Right lobe of liver (tissue), 6 donors: ENCODE measurements around the gene EYA4. TPM values are rescaled to one million over a fixed set of nuclear protein-coding genes. Genes with fewer than 3 reads are reported as not detected.

Experiments
- ATAC-seq, 4 donors: fragments of 200-7000 bp; cut with Tn5 transposase; one replicate each; pipeline ENCODE4 v1.9.1; 2020; ENCODE audit warnings: mild to moderate bottlenecking in 4 of 4, moderate library complexity in 4 of 4
- DNase-seq, 3 donors: peaks; one replicate each; pipeline ENCODE4 v3.0.0-alpha.2; 2020
- H3K27ac ChIP-seq, 3 donors: fragments of 200-600 bp; one replicate each; pipeline ENCODE4 v1.8.0; 2022
- H3K27me3 ChIP-seq, 2 donors: fragments of 200-600 bp; one replicate each; pipeline ENCODE4 v1.8.0; 2022
- H3K36me3 ChIP-seq, 4 donors: fragments of 200-600 bp; sonication (generic) in 1 of 4; one replicate each; pipeline versions ENCODE4 v1.5.1 to v1.8.0; 2017 to 2022; ENCODE audit warnings: control low read depth in 1 of 4
- H3K4me1 ChIP-seq, 4 donors: fragments of 200-600 bp; sonication (generic) in 1 of 4; one replicate each; pipeline versions ENCODE4 v1.5.1 to v1.8.0; 2017 to 2022; ENCODE audit warnings: control low read depth in 1 of 4
- H3K4me3 ChIP-seq, 3 donors: fragments of 200-600 bp; one replicate each; pipeline ENCODE4 v1.8.0; 2022
- H3K9me3 ChIP-seq, 4 donors: fragments of 200-600 bp; sonication (generic) in 1 of 4; one replicate each; pipeline versions ENCODE4 v1.5.1 to v1.8.0; 2017 to 2022; ENCODE audit warnings: control low read depth in 1 of 4
- POLR2A ChIP-seq: fragments of 450-650 bp; IDR thresholded peaks from one replicate; pipeline ENCODE4 v1.6.1; 2017; ENCODE audit warnings: antibody characterized with exemption, mild to moderate bottlenecking
- WGBS: methylation state at CpG from one replicate; pipeline ENCODE4 v1.1.6; 2018; ENCODE audit warnings: low coverage, low lambda C conversion rate; ENCODE audit not compliant: insufficient coverage; ENCODE audit errors: missing lambda C conversion rate; 5-methylcytosine and 5-hydroxymethylcytosine counted together
- intact Hi-C, 2 donors: fragments of 100-400 bp; cut with DNase I; formaldehyde crosslinking; loops; one replicate each; pipeline versions ENCODE4 v1.11.2 to v1.14.1; 2022
- total RNA-seq, 6 experiments: library from RNA; depleted of rRNA in 2 of 6; stranded (reverse); fragments of >200 nt in 2 of 6; fragmentation: NEBNext Ultra II Directional in 3 of 6; extraction: Animal tissue kit (Norgen Biotek cat#: 25700) in 3 of 6; gene quantifications; one replicate each; pipeline versions ENCODE4 v1.1.0 to v1.2.4, GENCODE V29; 2016 to 2023
- TF ChIP-seq, protein P1 (sequence below), 4 donors: fragments of 200-600 bp in 3 of 4; fragments of 450-650 bp in 1 of 4; IDR thresholded peaks; one replicate each; pipeline versions ENCODE4 v1.5.1 to v1.8.0; 2016 to 2022; ENCODE audit warnings: antibody characterized with exemption in 4 of 4, mild to moderate bottlenecking in 2 of 4
- donor health status: DM: no; HTN: yes; CAD: no.
- donor health status: DM: no; HTN: no; CAD: no.
- donor health status: DM: no; HTN: no; CAD: no.
- donor health status: DM: no; HTN: yes; CAD: no.
- donor health status: DM: no; HTN: yes; CAD: no.

The EYA4 gene
- total RNA-seq, 6 experiments from 2014 or later, result 0.09 to 0.37 (median 0.35) TPM; not detected in 1

DNA sequence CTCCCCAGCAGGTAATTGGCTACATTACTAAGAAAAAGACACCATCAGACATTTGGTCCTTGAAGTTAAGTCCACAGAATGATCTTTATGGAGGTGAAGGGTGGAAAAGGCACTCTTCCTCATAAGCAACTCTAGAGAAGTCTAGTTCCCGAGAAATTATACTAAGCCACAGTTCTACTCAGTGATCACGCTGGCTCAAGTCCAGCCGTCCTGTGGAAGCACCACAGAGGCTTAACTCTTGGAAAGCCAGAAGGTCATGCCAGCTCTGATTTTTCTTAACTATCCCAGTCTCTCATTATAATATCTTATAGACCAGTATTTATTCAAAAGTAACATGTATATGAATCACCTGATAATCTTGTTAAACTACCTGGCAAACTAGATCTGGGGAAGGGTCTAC is 258.5 kb downstream of the EYA4 start:
- WGBS, result 70% methylated on average over 3 of the region's 3 CpGs
- ATAC-seq, result no peak
- intact Hi-C loops, result no loop called here

DNA sequence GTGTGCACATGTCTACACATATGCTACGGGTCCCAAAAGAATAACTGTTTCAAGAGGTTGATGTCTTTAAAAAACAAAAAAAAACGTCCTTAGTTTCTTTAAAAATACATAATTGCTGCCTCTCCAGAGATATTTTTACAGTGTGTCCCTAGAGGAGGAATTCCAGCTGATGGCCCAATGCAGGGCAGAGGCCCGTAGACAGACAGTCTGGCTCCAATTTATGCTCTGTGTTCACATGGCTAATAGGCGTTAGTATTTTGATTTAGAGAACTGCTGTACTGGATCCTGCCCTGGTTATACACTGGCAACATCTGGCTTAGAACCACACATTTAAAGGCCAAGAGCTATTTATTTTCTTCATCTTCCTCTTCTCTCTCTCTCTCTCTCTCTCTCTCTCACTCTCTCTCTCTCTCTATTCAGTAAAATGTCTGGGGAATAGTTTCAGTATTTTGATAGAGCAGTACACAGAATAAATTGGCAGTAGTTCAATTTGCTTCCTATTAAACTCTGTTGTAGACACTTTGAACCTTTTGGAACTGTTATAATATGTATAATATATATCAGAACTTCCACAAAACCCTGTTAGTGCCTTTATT is 260.6 kb downstream of the EYA4 start:
- TF ChIP-seq, protein P1, sequence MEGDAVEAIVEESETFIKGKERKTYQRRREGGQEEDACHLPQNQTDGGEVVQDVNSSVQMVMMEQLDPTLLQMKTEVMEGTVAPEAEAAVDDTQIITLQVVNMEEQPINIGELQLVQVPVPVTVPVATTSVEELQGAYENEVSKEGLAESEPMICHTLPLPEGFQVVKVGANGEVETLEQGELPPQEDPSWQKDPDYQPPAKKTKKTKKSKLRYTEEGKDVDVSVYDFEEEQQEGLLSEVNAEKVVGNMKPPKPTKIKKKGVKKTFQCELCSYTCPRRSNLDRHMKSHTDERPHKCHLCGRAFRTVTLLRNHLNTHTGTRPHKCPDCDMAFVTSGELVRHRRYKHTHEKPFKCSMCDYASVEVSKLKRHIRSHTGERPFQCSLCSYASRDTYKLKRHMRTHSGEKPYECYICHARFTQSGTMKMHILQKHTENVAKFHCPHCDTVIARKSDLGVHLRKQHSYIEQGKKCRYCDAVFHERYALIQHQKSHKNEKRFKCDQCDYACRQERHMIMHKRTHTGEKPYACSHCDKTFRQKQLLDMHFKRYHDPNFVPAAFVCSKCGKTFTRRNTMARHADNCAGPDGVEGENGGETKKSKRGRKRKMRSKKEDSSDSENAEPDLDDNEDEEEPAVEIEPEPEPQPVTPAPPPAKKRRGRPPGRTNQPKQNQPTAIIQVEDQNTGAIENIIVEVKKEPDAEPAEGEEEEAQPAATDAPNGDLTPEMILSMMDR (IDR thresholded peaks at IDR 0.05), result no peak
- TF ChIP-seq POLR2A, result no peak
- 39% methylated on average over 4 of the region's 4 CpGs for WGBS
- intact Hi-C loops, result no loop called here
- Histone ChIP-seq H3K27me3 (no peaks in the 10 kb centered on the region), H3K27ac (no peak overlapping the region), H3K4me1 (no peaks in the 10 kb centered on the region), H3K4me3 (no peak overlapping the region), H3K36me3 (no peaks in the 10 kb centered on the region), H3K9me3 (no peaks in the 10 kb centered on the region)
- no peak for ATAC-seq
- DNase-seq, result no peak

More for the DNA sequence above, 258.5 kb downstream of the EYA4 start:
- no peak for DNase-seq
- H3K27me3 ChIP-seq, result no peaks in the 10 kb centered on the region
- H3K27ac ChIP-seq, result no peak overlapping the region
- no peaks in the 10 kb centered on the region for H3K4me1 ChIP-seq
- H3K9me3 ChIP-seq, result no peaks in the 10 kb centered on the region
- no peaks in the 10 kb centered on the region for H3K36me3 ChIP-seq
- no peak for TF ChIP-seq POLR2A
- TF ChIP-seq, protein P1 (IDR thresholded peaks at IDR 0.05), result no peak
- H3K4me3 ChIP-seq, result no peak overlapping the region

DNA sequence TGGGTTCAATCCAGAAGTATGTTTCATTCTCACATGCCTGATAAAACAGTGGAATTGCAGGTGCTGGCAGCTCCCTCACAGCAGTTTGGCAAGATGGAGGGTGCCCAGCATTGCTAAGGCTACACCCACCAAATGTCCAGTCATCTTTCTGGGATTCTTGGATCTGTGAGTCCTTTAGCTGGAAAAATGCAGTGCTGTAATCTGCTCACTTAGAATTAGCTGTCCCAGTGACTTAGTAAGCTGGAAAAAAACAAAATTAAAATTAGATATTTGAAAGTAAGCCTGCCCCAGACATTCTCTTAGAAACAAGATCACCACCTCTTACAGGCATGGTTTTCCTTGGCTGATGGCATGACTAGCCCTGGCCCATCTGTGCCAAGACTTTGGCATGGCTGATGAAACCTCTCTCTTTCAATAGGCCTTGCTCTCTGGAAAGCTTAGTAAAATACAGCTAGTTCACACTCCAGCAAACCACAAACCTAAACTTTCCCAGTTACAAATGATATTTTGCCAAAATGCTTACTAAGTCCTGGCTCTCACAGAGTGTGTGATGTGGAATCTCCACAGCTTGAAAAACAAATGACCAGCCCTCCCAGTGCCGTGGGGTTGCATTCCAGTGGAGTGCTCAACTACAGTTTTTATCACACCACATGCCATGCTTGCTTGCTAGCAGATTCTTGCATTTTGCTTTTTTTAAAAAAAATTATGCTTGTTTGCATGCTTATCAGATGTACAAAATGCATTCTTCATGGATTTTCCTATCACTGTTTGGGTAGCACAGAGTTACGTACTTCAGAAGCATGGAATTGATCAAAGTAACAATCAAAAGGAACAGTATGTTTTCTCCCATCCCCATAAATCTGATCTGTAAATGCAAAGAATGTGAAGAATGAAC is 261.5 kb downstream of the EYA4 start:
- Histone ChIP-seq H3K36me3 (no peaks in the 10 kb centered on the region), H3K4me3 (no peak overlapping the region), H3K27me3 (no peaks in the 10 kb centered on the region), H3K27ac (no peak overlapping the region), H3K4me1 (no peaks in the 10 kb centered on the region), H3K9me3 (no peaks in the 10 kb centered on the region)
- no peak for TF ChIP-seq POLR2A
- TF ChIP-seq, protein P1 (IDR thresholded peaks at IDR 0.05), result no peak
- intact Hi-C loops, result no loop called here
- DNase-seq (no peak), ATAC-seq (no peak)
- 71% methylated on average over 2 of the region's 2 CpGs for WGBS

- intact Hi-C loops, result no loop called here
- Histone ChIP-seq H3K4me1 (no peaks in the 10 kb centered on the region), H3K36me3 (no peaks in the 10 kb centered on the region), H3K27ac (no peak overlapping the region), H3K27me3 (no peaks in the 10 kb centered on the region), H3K4me3 (no peak overlapping the region), H3K9me3 (no peaks in the 10 kb centered on the region)
- TF ChIP-seq POLR2A, result no peak
- TF ChIP-seq, protein P1 (IDR thresholded peaks at IDR 0.05), result no peak
- ATAC-seq, result no peak
- no peak for DNase-seq
- WGBS, result 93% methylated on average over 1 of the region's 1 CpG
These were observed 262.2 kb downstream of the EYA4 start for GRCh38 chr6:133503336-133503729.
